SU-DHL-6 (cell line): Measurements from ENCODE around the gene RAMACL.

ENCODE experiments used
- CTCF ChIP-seq: fragments of 200-600 bp; sonication (generic); IDR thresholded peaks from one replicate; pipeline ENCODE4 v1.5.1; 2017; ENCODE audit warnings: antibody characterized with exemption, mild to moderate bottlenecking, low read length, moderate library complexity; ENCODE audit not compliant: insufficient read depth, poor library complexity, severe bottlenecking
- EZH2phosphoT487 ChIP-seq: fragments of 200-600 bp; sonication (generic), shearing (Covaris generic); conservative IDR thresholded peaks from 2 replicates; pipeline ENCODE4 v1.6.1; 2018; ENCODE audit warnings: mild to moderate bottlenecking, antibody characterized with exemption, low read length, moderate library complexity, mixed read lengths

GRCh38 chr6:166589337-166589731 lies 2.9 kb upstream of the RAMACL start:
- TF ChIP-seq CTCF, result no peak
- TF ChIP-seq EZH2phosphoT487, result no peak
